ENCODE measurements around the gene MORN3.

DNA sequence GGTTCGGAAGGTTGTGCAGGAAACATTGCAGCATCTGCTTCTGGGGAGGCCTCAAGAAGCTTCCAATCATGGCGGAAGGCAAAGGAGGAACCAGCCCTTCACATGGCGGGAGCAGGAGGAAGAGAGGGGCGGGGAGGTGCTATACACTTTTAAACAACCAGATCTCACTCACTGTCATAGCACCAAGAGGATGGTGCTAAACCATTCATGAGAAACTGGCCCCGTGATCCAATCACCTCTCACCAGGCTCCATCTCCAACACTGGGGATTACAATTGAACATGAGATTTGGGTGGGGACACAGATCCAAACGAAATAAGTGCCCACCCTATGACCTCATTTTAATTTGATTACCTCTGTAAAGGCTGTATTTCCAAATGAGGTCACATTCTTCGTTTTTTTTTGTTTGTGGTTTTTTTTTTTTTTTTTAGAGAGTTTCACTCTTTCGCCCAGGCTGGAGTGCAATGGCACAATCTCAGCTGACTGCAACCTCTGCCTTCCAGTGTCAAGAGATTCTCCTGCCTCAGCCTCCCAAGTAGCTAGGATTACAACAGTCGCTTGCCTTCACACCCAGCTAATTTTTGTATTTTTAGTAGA is 54.5 kb downstream of the MORN3 start:
- TF ChIP-seq POLR2A (IDR thresholded peaks at IDR 0.05; ENCODE audit: low read depth, low read length) (no peak), TAF1 (IDR thresholded peaks at IDR 0.05; ENCODE audit: borderline replicate concordance, low read depth, low read length) (no peak)

Data from GM12892 (cell line).